Adipose tissue (tissue), 3 donors: Measurements from ENCODE around the gene SLC6A1. TPM values are rescaled to one million over a fixed set of nuclear protein-coding genes. Genes with fewer than 3 reads are reported as not detected.

Experiments used
- H3K27ac ChIP-seq: one replicate; pipeline ENCODE4 v1.5.1; 2013; ENCODE audit warnings: low read depth, low read length
- WGBS, 3 donors: extraction: QIAGEN DNeasy Blood & Tissue Kit; methylation state at CpG; one replicate each; pipeline ENCODE4 v1.1.7; 2013; 5-methylcytosine and 5-hydroxymethylcytosine counted together
- polyA plus RNA-seq, 3 donors: library from polyadenylated mRNA; stranded (reverse); fragments of 200-250 nt; gene quantifications; one replicate each; pipeline ENCODE4 v1.2.3, GENCODE V29; 2013
- donor health status: healthy with polysubstance abuse.
- donor health status: Bipolar disorder and iron deficiency.
- donor health status: healthy.

Gene SLC6A1
- polyA plus RNA-seq: under 1 TPM; 0.10 to 0.46 (median 0.45) TPM

DNA sequence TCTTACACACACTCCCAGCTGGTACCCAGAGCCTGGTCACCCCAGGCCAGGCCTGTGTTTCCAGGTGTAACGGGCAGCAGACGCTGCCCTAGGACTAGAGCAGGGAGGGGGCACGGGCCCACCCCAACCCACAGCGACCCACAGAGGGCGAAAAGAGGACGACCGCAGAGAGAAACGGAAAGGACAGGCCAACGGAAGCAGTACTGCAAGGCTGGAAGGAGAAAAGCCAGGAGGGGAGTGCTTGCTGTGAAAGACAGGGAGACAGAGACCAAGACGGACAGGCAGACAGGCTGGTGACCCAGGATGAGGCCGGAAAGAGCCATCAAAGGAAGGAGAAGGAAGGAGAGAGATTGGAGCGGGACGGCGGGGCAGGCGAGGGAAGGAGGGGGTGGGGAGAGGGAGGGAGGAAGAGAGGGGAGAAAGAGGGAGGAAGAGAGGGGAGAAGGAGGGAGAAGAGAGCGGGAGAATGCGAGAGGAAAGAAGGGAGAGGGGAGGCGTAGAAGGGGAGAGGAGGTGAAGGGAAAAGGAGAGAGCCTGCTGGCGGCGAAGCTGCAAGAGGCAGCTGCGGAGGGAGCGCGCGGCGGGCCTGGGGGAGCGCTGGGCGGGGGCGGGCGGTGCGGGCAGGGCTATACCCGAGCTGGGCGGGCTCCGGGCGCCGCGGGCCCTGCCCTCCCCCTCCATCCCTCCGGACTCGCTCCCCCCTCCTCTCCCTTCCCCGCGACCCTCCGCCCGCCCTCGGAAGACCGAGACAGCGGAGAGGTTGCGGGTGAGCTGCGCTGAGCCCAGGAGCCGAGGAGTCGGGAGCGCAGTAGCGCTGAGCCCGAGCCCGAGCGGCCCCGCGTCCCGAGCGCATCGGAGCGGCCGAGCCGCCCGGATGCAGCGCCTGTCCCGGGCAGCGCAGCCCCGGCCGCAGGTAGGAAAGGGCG, at the start of gene SLC6A1:
TSS of gene SLC6A1 (plus strand) at position 732 of the 926 bp plus-strand sequence. CDS start 24,464 bp downstream, outside the sequence.
- WGBS, 3 donors: 1 to 3% (median 2%) methylated on average over 30 to 63 of the region's 69 CpGs

DNA sequence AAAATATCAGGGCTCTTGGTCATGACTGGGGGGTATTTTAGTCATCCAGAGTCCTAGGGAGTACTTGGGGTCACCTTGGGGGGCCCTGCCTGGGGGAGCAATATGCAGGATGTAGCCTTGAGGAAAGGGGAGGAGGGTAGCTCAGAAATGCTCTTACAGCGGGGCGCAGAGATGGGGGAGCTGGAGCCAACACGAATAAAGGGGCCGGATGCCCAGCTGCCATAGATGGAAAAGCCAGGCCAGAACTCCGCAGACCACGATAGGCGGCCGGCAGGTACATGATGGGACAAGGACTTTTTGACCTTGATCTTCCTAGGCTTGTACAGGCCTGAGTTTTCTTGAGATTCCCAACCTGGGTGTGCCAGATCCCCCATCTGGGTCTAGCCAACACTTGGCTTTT, 47.7 kb upstream of the SLC6A1 start:
- WGBS, 3 donors: 84 to 91% (median 89%) methylated on average over 8 of the region's 8 CpGs
- H3K27ac ChIP-seq: no peak overlapping the region

More for the DNA sequence above, at the start of gene SLC6A1:
- no peak within 1 kb of the TSS for H3K27ac ChIP-seq

DNA sequence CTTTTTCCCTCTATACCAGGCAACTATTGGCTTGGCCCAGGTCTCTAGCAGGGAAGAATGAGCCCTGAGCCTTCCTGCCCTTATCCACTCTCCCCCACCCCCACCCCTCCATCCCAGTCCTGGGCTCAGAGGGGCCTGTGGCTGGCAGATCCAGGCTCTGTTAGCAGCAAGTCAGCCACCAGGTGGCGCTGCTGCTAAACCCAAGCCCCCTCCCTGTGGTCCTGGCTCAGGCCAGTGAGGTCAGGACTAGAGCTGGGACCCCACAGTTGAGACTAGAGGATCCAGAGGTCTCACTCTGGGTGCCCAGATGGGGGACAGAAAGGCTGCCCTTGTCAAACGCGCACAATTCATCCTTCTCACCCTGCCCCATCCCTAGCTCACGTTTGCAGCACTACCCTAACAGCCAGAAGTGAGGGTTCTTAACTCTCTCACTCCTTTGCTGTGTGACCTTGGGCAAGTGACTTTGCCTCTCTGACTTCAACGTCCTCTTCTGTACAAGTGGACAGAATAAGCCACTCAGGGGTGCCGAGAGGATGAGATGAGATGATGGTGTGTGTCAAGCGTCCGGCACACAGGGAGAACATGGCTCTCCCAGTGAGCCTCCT, 46.8 kb upstream of the SLC6A1 start:
- WGBS, 3 donors: 41 to 48% (median 46%) methylated on average over 8 of the region's 8 CpGs
- no peak overlapping the region for H3K27ac ChIP-seq

DNA sequence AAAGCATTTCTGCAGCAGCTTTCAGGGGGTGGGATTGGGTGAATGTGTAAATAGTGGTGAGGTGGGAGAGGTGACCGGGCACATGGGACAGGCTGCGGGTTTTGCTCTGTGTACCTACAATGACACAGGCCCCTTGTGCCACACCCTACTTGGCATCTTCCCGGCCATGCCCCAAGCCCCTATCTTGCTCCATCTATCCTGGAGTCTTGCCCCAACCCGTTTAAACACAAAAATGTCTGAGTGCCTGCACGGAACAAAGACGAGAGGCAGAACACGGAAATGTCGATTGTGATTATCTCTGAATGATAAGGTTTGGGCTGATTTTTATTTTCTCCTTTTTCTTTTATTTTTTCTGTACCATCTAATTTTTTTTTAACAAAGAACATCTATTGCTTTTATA, 46.0 kb upstream of the SLC6A1 start:
- whole genome bisulfite sequencing, 3 donors: 54 to 71% (median 70%) methylated on average over 8 of the region's 8 CpGs
- H3K27ac ChIP-seq: no peak overlapping the region

DNA sequence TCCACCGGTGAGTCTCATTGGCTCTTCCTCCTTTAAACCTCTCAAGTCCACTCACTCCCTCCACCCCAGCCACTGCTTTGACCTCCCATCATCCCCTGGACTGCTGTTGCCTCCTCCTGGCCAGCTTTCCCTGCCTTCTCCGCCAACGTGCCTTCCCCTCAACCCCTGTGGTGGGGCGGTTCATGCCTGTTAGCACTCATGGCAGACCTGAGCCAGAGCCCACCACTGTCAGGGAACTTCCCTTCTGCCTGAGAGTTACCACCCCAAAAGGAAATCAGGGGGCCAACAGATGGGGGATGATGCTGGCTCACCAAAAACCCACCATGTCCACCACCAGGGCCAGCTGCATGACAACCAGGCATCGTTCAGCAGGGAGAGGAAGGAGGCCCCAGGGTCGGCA, 44.2 kb upstream of the SLC6A1 start:
- WGBS, 3 donors: 67 to 72% (median 72%) methylated on average over 6 of the region's 6 CpGs
- no peak overlapping the region for H3K27ac ChIP-seq

DNA sequence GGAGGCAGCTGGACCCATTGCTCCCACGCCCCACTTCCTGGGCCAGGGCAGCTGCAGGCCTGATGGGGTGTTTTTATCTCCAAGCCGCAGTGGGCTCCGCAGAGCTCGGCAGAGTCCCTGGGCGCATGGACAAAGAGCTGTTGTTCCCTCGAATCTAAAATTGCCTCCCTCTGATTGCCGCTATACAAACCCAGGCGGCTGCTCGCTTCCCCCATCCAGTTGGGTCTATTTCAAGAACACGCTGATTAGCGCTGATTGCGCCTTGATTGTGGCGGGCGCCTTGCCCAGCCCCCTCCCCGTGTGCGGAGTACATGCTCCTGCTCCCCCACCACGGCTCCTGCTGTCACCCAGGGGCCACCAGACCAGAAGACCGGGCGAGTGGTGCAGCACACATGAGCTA, 43.4 kb upstream of the SLC6A1 start:
- H3K27ac ChIP-seq: no peak overlapping the region
- 61 to 84% (median 82%) methylated on average over 19 of the region's 19 CpGs for WGBS, 3 donors

DNA sequence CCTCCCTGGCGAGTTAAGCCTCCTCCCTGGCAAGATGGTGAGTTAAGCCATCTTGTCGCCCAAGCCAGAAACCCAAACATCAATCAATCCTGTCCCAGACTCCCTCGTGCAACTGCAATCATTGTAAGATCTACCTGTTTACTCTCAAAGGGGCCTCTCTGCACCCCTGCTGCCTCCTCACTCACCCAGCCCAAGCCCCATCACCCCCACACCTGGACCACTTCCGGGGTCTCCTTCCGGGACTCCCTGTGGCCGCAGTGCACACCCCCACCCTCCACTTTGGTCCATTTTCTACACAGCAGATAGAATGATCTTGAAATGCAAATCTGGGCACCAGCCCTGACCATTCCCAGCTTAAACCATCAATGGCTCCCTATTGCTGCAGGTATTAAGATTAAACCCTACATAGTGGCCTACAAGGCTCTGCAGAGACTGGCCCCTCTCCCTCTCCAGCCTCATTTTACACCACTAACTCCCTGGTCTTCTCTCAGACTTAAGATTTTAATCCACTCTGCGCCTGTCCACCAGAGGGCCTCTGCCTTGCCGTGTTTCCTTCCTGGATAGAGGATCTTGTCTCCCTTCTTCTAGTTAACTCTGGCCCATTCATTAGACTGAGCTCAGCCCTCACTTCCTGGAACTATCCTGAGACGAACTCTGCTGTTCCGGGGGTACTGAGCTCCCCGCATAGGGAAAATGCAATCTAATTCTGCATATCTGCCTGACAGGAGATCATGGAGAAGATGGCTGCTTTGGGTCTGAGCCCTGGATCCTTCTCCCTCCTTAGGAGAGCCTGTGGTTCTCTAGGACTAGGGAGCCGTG, 41.9 kb upstream of the SLC6A1 start:
- no peak overlapping the region for H3K27ac ChIP-seq
- WGBS, 3 donors: 40 to 50% (median 49%) methylated on average over 12 of the region's 12 CpGs

DNA sequence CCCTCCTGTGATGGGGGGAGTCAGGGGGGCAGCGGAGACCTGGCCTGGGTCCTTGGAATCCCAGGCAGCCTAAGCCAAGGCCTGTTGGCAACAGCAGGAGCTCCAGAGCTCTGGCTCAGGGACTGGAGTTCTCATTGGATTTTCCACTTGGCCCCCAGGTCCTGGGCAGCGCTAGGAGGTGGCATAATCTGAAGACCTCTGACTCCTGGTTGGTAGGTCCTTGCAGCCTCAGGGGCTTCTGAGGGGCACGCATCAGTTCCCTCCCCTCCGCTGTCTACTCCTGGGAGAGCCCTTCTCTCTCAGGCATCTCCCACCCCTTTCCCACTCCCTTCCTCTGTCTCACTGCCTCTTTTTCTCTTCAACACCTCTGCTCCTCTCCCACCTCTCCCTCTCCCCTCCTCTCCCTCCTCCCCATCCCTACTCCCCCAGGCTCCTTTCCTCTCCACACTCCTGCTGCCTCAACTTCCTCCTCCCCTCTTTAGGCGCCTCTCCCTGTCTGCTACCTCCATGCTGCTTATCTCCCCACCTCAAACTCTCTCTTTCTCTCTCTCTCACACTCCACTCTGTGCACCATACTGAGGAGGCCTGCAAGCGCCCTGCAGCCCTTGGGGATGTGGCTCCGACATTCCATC, 41.1 kb upstream of the SLC6A1 start:
- WGBS, 3 donors: 55 to 76% (median 70%) methylated on average over 7 of the region's 7 CpGs
- no peak overlapping the region for H3K27ac ChIP-seq

DNA sequence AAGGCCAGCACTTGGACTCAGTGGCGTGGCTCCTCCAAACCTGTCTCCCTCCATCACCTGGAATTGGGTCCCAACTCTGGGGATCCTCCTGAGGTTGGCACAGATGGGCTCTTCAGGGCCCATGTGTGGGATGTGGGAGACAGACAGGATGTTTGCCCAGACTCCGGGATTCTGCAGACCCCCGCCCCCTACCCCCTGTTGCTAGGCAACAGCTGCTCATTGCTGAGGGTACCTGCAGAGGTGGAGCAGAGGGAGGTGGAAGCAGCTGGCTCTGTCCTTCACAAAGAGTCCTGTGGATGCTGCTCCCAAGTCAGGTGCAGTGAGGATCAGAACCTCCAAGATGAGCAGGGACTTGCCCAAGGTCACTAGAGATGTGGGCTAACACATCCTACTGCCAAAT, 40.0 kb upstream of the SLC6A1 start:
- WGBS, 3 donors: 31 to 57% (median 55%) methylated on average over 3 of the region's 3 CpGs
- H3K27ac ChIP-seq: no peak overlapping the region

DNA sequence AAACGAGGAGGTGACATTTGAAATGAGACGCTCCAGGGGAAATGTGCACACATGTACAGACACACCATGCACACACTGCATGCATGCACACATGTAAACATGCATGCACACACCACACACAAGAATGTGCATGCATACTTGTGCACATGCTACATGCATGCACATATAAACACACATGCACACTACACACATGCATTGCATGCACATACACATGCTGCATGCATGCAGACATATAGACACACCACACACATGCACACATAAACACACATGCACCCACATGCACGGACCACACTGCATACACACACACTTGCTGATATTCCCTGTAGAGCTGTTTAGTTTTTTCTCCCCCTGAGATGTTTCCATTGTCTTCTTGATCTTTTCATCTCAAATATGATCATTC, 37.8 kb upstream of the SLC6A1 start:
- 74 to 86% (median 76%) methylated on average over 3 of the region's 3 CpGs for WGBS, 3 donors
- H3K27ac ChIP-seq: no peak overlapping the region

DNA sequence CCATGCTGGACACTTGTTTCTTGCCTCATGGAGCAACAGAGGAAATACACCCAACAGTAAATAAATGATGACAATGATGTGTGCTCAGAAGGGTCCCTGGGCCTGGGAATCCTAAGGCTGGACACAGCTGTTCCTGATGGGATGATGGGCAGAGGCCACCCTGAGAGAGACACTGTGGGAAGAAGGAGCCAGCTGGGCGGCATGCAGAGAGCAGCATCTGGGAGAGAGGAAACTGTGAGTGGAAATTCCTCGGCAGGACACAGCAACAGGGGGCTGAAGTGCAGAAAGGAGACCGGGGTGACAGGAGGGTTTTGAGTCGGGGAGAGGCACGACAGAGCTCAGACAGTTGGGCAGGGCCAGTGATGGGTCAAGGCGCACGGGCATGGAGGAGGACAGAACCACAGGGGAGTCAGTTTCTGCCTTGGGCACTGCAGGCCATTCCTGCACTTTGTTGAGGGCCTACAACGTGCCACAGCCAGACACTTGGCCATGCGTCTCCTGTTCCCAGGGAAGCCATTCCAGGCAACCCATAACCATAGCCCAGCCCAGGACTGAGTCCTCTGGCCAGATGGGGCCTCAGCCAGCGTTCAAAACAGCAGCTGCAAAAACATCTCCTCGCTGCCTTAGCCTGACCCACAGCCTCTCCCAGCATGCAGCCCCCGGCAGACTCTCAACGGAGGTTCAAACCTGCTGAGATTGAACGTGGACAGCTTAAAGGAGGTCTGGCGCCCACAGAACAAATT, 36.7 kb upstream of the SLC6A1 start:
- no peak overlapping the region for H3K27ac ChIP-seq
- 52 to 73% (median 67%) methylated on average over 15 of the region's 15 CpGs for WGBS, 3 donors

DNA sequence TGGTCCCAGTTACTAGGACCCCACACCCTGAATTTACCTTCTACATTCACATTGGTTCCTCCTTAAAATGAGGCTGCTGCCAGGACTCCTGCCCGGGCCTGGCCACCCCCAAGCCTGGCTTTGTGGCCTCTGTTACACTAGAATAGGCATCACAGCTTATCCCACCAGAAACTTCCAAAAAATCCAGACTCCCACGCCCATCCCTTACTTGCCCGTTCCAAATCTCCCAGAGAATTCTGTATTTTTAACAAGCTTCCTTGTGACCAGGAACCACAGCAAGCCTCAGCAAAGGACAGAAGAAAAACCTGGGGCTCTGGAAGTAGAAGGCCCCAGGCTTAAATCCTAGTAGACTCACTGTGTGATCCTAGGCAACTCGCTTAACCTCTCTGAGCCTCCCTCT, 36.0 kb upstream of the SLC6A1 start:
- 67 to 77% (median 73%) methylated on average over 4 of the region's 4 CpGs for WGBS, 3 donors
- no peak overlapping the region for H3K27ac ChIP-seq

DNA sequence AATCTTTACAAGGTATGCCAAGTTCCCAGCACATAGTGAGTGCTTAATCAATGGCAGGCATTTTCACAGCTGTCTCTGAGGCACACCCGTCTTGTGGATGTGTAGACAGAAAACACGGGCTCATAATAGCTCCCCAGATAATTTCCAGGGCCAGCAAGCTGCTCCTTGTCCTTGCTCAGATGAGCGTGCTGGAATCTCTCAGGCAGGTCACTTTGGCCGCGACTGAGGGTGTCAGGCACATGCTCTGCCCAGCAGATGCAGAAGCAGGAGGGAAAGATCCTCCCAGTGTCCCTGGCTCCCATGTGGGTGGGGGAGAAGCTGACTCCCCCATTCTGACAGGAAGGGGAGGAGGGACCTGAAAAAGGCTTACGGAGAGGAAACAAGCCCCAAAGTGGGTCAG, 35.6 kb upstream of the SLC6A1 start:
- 58 to 60% (median 59%) methylated on average over 6 of the region's 6 CpGs for WGBS, 3 donors
- H3K27ac ChIP-seq: no peak overlapping the region

DNA sequence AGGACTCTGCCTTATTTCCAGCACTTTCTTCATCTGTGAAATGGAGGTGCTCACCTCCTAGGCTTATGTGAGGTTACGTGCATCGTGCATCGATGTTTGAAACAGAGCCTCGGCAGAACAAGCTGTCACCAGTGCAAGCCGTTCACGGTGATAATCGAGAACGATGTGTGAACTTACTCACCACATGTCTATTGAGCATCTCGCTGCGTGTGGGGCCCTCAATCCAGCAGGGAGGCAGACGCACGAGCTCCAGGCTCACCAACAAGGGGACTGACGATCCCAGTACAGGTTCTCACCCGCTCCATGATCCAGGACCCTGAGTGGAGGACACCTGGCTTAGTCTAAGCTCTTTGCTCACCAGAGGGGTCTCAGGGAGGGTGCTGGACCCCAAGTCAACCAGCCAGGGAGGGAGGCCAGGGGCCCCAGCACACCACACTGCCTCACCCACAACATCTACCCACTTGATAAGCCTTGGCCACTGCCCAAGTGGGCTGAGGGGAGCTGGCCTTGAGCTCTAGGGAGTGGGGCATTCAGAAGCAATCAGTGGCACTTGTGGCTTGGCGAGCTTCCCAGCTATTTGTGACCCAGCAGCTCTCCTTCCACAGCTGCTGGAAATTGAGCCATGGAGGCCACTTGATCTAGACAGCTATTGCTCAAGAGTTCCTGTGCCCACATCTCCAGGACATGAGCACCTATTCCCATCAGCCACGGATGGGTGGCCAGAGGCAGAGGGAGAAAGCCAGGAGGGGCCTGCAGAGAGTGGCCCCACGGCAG, 34.4 kb upstream of the SLC6A1 start:
- no peak overlapping the region for H3K27ac ChIP-seq
- 70 to 73% (median 70%) methylated on average over 17 of the region's 17 CpGs for WGBS, 3 donors

DNA sequence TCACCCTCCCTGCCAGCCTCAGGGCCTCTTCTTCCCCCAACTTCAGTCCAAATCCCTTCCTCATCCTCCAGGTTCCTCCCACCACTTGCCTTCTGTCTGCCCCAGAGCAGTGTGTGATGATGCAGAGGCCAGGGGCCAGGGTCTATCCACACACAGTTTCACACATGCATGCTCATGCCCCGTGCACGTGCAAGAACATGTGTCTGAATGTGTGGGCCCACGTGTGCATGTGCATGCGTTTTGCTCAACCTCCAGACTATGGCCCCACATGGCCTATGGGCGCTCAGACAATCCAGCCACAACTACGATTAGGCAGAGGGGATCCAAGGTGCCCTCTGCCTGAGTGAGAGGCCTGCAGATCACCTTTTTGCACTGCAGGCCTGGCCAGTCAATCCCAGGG, 32.3 kb upstream of the SLC6A1 start:
- WGBS, 3 donors: 74 to 91% (median 88%) methylated on average over 6 of the region's 6 CpGs
- no peak overlapping the region for H3K27ac ChIP-seq

DNA sequence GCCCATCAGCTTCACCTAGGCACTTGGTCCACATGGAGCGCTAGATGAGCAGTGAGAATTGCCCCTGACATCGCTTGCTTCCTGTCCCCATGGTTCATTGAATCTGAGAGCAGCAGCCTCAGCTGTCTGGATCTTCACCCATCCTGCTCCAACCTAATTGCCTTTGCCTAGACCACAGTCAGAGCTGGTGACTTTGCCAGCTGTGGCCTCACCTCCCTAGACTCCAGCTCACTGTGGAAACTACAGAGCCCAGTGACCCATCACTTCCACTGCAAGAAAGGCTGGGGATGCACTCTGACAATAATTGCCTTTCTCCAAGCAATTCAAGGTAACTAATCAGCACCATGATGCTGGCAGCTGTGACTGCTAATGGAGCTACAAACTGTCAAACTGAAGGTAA, 30.6 kb upstream of the SLC6A1 start:
- WGBS, 3 donors: 73 to 95% (median 92%) methylated on average over 2 of the region's 2 CpGs
- no peak overlapping the region for H3K27ac ChIP-seq

DNA sequence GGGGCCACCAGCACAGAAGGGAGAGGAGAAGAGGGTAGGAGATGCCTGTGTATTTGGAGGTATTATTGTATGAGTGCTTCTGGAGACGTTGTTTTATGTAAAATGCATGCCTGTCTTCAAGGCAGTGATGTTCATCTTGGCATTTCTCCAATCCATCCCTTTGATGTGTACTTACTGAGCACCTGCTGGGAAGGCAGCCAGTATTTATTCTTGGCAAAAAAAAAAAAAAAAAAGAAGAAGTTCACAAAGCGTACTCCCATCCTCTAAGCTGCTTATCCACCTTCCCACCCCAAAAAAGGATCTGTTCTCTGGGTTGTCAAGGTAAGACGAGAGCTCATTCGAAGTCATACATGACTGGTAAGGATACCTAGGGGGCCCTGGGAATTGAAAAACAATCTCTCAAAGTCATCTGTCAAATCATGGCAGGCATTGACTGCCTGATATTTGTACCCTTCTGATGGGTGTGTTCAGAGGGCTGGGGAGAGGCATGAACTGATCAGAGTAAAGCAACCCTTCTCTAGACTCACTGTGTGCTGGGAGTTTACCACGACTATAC, 30.0 kb upstream of the SLC6A1 start:
- WGBS, 3 donors: 40 to 62% (median 60%) methylated on average over 5 of the region's 5 CpGs
- H3K27ac ChIP-seq: no peak overlapping the region
